ENCODE results near the gene KCNH1.

The KCNH1 gene

DNA sequence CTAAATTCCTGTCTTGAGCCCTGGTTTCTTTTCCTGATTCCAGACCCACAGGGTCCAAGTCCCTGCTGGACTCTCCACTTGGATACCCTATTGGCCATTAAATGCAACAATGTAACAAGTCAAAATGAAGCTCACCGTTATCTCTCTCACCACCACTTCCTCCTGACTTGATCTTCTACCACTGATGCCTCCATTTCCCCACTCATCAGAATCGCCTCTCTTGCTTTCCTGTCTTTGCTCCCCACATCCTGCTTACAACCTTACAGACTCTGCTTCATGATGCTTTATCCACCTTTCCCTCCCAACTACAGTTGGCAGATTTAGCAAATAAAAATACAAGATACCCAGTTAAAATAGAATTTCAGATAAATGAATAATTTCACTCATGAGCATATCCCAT, 343.8 kb downstream of the KCNH1 start:
- no peak for DNase-seq

DNA sequence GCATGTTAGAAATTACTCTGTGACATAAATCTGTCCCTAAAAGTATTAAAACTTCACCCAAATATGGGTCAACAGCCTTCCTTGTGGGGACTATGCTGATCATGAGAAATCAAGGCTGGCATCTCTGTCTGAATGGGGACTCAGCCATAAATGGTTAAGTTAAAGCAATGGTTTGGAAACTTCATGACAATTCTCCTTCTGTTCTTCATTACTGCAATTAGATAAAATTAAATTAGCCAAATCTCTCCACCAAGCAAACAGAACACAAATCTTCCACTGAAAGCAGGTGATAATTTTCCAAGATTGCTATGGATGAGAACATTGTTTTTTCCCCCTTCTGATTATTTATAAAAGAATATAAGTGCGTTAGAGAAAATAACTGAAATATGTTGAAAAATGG, 346.1 kb downstream of the KCNH1 start:
- DNase-seq = no peak

DNA sequence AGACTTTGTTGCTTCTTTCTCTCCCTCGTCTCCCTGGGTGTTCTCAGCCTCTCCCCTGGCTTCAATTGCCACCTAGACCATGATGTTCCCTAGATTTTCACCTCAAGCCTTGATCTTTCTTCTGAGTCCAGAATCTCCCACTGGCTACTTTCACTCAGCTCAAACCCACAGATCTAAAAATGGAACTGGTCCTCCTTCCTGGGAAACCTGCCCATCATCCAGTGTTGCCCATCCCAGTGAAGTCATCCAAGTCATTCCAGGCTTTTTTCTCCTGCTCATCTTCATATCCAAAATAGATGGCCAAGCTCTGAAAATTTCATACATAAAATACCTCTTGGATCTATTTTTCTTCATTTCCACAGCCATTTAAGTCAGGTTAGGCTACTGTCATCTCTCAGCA, 347.4 kb downstream of the KCNH1 start:
- no peak for DNase-seq

DNA sequence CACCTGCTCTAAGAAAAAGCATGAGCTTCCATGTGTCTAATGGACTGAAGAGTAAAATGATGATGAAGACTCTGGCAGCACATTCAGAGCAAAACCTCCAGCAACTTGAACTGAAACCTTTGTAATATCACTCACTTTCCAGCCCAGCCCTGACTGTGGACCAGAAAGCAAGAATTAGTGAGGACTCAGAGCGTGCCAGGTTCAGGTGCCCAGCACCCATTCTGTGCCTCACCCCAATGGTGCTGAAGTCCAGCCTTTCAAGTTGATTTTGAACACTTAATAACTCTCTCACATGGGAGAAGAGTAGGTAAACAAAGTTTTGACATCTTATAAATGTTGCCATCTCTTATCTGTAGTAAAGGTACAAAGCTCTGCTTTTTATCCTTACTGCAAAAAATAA, 350.0 kb downstream of the KCNH1 start:
- DNase-seq = no peak

DNA sequence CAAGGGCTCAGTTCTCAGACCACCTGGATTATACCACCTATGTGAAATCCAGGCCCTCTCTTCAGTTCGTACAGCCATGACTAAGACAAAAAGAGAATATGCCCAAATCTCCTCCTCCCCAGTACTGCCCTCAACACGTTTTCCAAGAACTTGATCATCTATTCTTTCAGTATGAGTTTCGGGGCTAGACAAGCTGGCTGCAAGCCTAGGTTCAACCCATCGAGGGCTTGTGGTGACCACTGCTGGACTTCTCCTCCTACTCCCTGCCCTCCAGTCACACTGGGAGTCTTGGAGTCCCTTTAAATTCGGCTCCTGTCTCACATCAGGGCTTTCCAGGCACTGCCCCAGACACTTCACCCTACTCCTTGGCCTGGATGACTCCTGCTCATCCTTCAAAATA, 352.3 kb downstream of the KCNH1 start:
- no peak for DNase-seq

DNA sequence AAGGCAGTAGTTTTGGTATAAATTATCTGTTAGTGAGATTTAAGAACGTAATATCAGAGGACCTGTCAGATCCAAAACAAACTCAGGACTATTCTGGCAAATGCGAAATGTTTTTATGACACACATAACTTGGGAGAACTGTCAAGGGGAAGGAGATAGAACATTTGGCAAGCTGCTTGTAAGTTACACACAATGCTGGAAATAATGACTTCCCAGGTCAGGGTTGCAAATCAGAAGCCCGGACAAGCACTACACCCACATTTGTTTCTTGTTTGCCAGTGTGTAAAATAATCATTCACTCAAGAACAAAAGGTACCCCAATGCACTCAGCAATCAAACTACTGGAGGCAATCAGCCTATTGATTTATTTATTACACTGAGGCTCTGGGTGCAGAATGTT, 354.7 kb downstream of the KCNH1 start:
- no peak for DNase-seq

DNA sequence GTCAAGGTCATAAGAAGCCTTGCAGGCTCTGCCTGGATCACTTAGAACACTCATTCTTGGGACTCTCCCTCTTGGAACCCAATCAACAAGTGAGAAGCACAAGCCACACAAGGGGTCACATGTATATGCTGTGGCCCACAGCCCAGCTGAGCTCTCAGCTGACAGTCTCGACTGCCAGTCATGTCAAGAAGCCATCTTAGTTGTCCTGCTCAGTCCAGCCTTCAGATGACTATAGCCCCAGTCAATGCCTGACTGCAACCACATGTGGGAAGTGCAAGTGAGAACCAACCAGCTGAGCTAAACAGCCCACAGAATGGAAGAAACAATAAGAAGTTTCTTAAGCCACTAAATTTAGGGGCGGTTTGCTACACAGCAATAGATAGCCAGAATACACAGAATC, 356.0 kb downstream of the KCNH1 start:
- DNase-seq = no peak

DNA sequence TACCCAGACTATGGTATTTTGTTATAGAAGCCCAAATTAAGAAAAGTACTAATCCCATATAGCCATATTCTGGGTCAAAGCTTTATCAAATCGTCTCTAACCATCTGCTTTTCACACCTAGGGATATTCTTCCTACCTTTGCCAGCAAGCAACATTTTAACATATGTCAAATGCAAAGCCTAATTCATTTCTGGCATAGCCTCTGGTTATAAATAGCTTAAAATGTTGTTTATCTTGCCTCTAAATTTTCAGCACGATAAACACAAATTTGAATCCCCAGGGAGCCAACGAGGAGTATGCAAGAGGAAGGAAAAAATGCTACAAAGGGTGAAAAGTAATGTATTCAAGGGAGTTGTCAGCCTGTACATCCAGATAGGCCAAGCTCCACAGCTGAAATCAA, 357.2 kb downstream of the KCNH1 start:
- DNase-seq = no peak

DNA sequence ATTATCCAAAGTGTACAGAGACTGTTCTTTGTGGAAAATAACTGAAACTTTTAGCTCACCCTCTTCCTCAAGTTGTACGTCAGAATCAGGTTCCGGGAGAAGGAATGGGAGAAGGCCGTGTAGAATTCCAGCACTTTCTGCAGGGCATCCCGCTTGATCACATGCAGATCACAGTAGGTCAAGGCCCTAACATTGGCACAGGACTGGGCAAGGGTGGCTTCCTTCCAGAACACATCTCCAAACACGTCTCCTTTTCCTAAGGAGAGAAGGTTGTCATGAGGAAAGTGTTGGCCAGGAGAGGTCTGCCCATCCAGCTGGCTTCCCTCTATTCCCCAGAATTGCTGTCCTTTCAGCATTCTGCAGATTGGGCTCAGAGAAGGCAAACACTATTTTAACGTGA, 358.7 kb downstream of the KCNH1 start:
- DNase-seq = no peak

DNA sequence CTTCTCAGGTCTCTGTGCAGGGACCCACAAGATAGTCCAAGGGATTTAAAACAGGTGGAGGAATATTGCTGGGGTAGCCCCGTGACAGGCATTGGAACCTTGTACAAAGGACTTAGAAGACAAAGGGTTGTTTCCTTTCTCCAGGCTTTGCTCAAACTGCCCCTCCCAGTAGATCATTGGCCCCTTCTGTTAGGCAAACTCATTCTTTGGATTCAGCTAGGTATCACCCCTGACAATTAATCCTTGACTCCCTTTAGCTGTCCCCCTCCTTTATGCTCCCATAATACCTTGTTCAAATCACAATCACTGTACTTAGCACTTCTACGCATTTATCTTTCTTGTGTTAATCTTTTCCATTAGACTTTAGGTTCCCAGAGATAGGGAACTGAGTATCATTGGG, 360.5 kb downstream of the KCNH1 start:
- no peak for DNase-seq

DNA sequence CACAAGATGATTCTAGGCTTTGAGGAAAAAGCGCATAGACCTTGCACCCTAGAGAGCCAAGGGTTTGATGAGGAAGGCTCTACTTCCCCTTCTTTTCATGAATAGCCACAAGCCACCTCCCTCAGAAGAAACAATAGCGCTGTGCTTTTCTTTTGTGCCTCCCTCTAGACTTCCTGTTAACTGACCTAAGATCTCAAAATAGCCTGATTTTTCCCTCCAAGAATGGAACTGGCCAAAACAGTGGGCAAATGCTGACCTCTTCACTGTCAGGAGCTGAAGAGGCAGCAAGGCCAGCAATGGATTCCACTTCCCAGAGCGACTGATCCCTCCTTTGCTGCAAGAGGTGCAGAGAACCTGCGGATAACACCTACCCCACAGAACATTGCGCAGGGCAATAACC, 362.8 kb downstream of the KCNH1 start:
- DNase-seq = no peak

DNA sequence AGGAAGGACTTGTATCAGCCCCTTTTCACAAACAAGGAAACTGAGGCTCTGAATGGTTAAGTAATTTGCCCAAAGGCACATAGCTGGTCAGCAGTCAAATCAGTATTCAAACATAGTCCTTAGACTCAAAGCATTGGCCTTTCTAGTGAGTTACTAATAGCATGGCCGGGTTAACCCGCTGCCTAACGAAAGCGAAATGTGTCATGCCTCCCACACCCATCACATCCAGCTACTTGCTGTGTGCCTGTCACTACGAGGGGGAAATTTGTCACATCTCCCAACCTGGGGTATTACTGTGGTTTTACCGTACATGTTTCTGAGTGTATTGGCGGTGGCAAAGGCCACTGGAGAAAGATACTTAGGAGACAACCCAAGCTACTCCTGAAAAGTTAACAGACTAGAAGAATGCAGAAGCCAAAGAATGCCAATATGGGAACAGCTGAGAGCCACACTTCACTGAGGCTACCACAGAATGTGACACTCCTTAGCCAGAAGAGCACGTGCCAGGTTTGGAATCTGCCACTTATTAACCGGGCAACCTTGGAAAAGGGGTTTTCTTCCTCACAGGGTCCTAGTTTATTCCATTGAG, 363.5 kb downstream of the KCNH1 start:
- DNase-seq = no peak

DNA sequence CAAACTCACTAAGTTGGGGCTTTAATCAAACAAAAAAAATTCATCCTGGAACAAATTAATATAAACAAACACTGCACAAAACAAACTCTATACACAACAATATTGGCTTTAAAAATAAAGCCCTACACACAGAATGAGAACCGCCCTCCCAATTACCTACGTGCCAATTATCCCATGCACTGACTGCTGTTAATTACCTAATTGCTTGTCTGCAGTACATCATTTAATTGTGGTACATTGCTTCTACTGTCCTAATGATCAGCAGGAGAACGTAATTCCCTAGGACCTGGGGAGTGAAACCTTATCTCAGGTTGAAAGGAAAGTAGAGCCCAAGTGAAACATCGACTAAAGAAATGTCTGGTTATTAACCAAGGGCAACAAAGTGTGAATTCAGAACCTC, 364.5 kb downstream of the KCNH1 start:
- DNase-seq = no peak

DNA sequence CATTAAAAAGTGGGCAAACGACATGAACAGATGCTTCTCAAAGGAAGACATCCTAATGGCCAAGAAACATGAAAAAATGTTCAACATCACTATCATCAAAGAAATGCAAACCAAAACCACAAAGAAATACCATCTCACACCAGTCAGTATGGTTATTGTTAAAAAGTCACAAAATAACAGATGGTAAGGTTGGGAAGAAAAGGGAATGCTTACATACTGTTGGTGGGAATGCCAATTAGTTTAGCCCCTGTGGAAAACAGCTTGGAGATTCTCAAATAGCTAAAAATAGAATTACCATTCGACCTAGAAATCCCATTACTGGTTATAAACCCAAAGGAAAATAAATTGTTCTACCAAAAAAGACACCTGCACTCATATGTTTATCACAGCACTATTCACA, 369.4 kb downstream of the KCNH1 start:
- peak; percentile 22 for DNase-seq

DNA sequence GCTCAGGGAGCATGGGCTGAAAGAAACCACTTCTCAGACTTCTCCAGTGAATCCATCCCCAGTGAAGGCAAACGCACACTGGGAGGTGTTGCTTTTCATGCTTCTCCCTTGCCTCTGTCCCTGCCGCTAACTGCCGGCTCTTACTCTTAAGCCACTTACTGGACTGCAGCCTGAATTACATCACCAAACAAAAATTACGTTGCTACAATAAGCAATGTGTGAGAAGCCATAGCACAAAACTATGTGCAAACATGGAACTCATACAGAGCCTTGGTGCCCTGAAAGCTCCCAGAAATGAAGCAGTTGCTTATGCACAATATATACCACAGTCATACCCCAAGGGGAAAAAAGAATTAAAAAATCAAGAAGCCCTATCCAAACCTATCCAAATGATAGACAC, 375.2 kb downstream of the KCNH1 start:
- peak; percentile 14 for DNase-seq

DNA sequence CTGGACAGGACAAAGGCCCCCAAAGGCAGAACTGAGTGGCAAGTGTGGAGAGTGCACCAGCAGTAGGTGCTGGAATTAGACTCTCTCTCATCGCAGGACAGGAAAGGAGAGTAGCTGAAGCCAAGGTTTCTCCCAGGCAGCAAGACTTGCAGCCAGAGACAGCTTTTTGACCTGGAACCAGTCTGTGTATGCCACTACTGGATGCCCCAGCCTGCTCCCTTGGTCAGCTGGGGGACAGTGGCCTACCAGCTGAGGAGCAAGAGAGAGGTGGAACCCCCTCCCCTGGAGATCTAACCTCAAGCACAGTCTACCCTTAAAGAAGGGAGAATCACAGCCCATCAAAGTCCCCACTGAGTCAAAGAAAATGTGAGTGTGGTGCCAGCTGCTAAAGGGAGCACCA, 375.7 kb downstream of the KCNH1 start:
- no peak for DNase-seq

DNA sequence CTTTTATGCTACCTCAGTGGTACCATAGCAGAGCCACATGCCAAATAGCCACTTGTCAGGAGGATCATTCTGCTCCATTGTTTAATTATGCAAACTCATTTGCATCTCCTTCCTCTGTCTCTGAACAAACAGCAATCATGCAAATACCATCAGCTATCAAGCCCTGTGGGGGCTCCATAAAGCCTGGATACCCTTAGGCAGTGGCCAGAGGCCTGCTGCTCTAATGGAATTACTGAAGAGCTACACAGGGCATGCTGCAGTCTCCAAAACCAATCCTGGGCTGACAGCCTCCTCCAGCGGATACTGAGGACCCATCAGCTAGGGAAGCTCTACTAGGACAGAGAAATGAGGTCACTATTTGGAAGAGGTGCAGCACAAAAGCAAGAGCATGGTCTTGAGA, 376.3 kb downstream of the KCNH1 start:
- DNase-seq = no peak

DNA sequence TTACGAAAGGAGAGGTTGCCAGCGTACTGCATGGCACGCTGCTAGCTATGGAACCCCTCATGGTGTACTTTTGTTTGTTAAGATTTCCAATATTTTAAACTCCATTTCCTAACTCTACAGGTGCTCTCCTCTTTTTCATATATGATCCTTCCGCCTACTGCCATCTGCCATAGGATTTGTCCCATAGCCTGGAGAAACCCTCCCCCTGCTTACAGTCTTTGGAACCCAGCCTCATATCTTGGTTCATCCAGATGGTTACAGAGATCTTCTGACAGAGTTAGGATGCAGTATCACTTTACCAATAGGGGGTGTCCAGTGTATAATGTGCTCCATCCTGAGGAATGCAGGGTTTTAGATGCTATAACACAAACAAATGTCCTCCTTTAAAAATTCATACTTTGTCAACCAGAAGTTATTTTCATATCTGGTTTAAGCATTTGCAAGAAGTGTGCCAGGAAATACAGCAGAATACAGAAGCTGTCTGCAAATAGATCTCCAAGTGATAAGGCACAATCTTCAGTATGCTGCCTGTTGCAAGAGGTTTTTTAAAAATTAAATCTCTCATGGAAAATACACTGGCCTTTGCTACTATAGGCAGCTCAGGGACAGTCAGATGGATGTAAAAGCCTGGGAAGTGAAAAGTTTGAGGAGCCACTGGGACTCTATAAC, 377.8 kb downstream of the KCNH1 start:
- no peak for DNase-seq

DNA sequence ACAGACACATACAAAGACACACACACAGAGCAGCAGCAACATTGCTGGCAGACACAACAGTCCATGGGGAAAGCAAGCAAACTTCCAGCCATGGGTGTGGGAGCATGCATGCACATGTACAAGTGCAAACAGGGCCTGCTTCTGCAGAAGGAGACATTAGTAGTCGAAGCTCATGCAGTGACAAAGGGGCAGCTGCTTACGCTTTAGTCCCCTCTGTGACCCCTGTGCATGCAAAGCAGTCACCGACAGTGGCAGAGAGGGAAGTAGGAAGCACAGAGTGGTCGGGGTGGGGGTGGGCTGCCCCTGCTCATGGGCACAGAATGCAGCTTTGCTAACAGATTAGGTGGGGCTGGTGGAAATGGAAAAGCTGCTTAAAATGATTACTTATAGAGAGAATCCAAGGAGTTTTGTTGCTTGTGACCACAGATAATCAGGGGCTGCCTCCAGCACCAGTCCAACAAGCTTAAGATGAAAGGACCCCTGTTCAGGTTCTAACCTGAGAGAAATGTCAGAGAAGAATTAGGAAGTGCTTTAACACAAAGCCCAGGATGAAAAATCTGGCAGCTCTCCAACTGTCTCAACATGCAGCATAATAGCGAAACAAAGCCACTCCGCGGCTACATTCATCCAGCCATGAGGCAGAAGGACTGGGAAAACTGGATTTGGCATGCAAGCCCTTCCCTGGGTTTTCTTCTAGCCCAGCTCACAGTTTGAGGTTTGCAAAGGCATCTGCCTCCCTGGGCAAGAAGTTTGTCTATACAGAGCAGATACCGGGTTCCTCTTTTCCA, 378.9 kb downstream of the KCNH1 start:
- peak; percentile 31 for DNase-seq

DNA sequence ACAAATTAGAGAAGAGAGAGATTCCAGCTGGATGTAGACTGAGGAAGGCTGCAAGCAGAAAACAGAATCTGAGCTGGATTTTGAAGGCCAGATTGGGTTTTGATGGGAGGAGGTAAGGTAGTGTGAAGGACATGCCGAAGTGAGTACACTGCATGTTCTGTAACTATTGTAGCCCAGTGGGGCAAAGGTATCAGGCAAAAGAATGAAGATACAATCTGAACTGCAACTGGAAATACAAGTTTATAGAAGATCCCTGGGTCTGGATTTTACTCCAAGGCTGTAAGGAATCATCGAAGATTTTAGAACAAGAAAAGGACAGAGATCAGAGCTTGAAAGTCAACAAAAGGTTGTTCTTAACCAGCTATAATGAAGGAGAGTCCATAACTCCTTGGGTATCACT, 382.0 kb downstream of the KCNH1 start:
- no peak for DNase-seq

DNA sequence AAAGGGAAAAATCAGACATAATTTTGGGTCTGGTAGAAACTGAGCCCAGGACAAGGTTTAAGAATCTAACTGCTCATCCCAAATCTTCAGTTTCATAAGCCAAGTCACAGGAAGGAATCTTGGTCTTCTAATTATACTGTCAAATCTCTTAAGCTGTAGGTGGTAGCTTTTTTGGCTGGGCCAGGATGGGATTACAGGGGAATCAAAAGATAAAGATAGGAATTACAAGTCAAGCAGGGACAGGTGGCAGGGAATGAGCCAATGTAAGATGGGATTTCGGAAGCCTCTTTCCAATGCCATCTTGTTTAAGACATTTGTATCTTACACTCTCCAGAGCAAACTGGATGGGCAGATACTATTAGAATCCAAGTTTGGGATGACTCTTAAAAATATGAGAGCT, 383.5 kb downstream of the KCNH1 start:
- DNase-seq = no peak

DNA sequence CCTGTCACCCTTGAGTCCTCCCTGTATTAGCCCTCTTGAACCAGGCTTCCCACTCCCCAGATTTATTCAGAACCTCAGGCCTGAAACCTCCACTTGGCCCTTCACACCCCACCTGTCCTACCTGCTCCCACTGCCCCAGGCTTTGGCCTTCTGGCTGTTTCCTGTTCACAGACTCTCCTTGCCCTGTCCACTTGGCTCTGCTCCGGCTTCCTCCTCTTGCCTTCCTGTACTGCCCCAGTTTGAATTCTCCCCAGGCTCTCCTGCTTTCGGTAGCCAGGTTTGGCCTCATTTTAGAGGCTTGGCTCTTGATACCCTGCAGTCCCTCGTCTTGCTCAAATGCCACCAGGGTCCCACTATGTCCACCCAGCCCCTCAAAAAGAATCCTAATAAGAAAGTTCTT, 385.2 kb downstream of the KCNH1 start:
- DNase-seq = no peak

DNA sequence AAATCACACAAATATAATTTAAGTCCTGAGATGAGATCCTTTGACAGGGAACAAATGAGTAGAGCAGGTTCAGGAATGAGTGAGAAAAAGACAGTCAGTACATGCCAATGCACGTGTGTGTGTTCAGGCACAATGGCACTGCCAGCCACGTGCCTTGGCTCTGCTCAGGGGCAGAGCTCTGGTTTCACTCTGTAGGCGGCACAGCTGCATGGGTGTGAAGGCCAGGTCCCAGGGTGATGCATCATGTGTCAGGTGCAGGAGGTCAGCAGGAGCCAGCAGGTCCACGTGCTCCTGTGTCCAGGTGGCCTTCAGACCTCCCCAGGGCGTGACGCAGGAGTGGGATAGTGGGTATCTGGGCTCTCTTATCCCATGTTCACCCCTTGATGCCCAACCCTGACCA, 386.1 kb downstream of the KCNH1 start:
- DNase-seq = no peak

DNA sequence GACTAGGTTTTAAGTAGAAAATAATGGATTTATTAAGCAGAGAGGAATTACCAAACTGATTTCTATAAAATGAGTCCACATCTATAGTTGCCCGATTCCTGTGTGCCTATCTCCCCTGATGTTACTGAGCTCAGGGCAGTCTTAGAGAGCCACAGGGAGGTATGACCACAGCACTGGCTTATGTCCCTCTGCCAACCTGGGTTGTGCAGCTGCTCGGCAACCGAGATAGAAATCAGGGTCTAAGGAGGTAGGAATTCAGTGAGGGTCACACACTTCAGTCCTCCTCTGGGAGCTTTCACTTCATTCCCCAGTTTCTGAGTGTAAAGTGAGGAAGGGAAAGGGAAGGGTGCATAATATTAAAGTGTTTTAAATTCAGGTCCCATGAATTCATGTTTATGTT, 386.8 kb downstream of the KCNH1 start:
- no peak for DNase-seq

Measured in fibroblast of upper back skin (primary cell).